Activated CD8-positive, alpha-beta T cell treated with anti-CD3 and anti-CD28 coated beads, Interleukin-2, amount 10 ng/mL, durations not matched to agents 7 days and 5 days (primary cell): ENCODE results near the gene NLRP3. TPM values are rescaled to one million over a fixed set of nuclear protein-coding genes. Genes with fewer than 3 reads are reported as not detected.

Source experiments
- ATAC-seq: fragments of 150-1000 bp; cut with Tn5 transposase; one replicate; pipeline ENCODE4 v1.10.0; 2021; ENCODE audit warnings: moderate library complexity
- CTCF ChIA-PET: fragments of 350-600 bp; sonication (Branson Sonifier 250); formaldehyde crosslinking; loops from one replicate; lab custom pipeline; 2021; ENCODE audit warnings: antibody characterized with exemption; lab: Charles Lee
- POLR2A ChIA-PET: fragments of 350-600 bp; sonication (Branson Sonifier 250); formaldehyde crosslinking; loops from one replicate; lab custom pipeline; 2021; ENCODE audit warnings: antibody characterized with exemption; lab: Charles Lee
- DNase-seq: peaks from one replicate; pipeline ENCODE4 v3.0.0-alpha.2; 2020
- H3K27ac Mint-ChIP-seq: one replicate; pipeline ENCODE4 v1.8.0; 2021; ENCODE audit warnings: mild to moderate bottlenecking, mixed read lengths
- H3K27me3 Mint-ChIP-seq: one replicate; pipeline ENCODE4 v1.8.0; 2021; ENCODE audit warnings: low read depth, mixed read lengths
- H3K36me3 Mint-ChIP-seq: one replicate; pipeline ENCODE4 v1.8.0; 2021; ENCODE audit warnings: low read depth, mixed read lengths
- H3K4me1 Mint-ChIP-seq: one replicate; pipeline ENCODE4 v1.8.0; 2021; ENCODE audit warnings: low read depth, mixed read lengths
- H3K4me3 Mint-ChIP-seq: one replicate; pipeline ENCODE4 v1.8.0; 2021; ENCODE audit warnings: mild to moderate bottlenecking, mixed read lengths
- H3K9me3 Mint-ChIP-seq: one replicate; pipeline ENCODE4 v1.8.0; 2022; ENCODE audit warnings: mixed read lengths; ENCODE audit not compliant: insufficient read depth
- total RNA-seq, 2 experiments: library from RNA; stranded (reverse); gene quantifications; one replicate each; pipeline ENCODE4 v1.2.3, GENCODE V29; 2021

The NLRP3 gene
- total RNA-seq, 2 experiments from 2014 or later = 4.5 to 4.7 TPM

- H3K36me3 Mint-ChIP-seq = peaks cover 26% of the 10 kb centered on the region
- no peak overlapping the region for H3K4me3 Mint-ChIP-seq
- H3K4me1 Mint-ChIP-seq = no peaks in the 10 kb centered on the region
- no peaks in the 10 kb centered on the region for H3K9me3 Mint-ChIP-seq
- no peaks in the 10 kb centered on the region for H3K27me3 Mint-ChIP-seq
- ATAC-seq = no peak
- POLR2A ChIA-PET = no interaction called here
- DNase-seq = no peak
- no peak overlapping the region for H3K27ac Mint-ChIP-seq
- CTCF ChIA-PET = no interaction called here
These were observed 26.2 kb downstream of the NLRP3 start for GRCh38 chr1:247442164-247442563.

- no peak for ATAC-seq
- ChIA-PET POLR2A (no interaction called here), CTCF (no interaction called here)
- Mint-ChIP-seq H3K4me1 (no peaks in the 10 kb centered on the region), H3K27me3 (no peaks in the 10 kb centered on the region), H3K9me3 (no peaks in the 10 kb centered on the region), H3K27ac (no peak overlapping the region), H3K4me3 (no peak overlapping the region), H3K36me3 (peaks cover 24% of the 10 kb centered on the region)
- no peak for DNase-seq
These were observed 27.7 kb downstream of the NLRP3 start for GRCh38 chr1:247443641-247444040.

GRCh38 chr1:247444571-247444970, 28.6 kb downstream of the NLRP3 start:
- Mint-ChIP-seq H3K36me3 (peaks cover 24% of the 10 kb centered on the region), H3K27me3 (no peaks in the 10 kb centered on the region), H3K9me3 (no peaks in the 10 kb centered on the region), H3K27ac (no peak overlapping the region), H3K4me3 (no peak overlapping the region), H3K4me1 (no peaks in the 10 kb centered on the region)
- no peak for DNase-seq
- ChIA-PET CTCF (no interaction called here), POLR2A (no interaction called here)
- ATAC-seq = no peak

- CTCF ChIA-PET = no interaction called here
- POLR2A ChIA-PET = no interaction called here
These were observed 29.8 kb downstream of the NLRP3 start for GRCh38 chr1:247445526-247446356.

GRCh38 chr1:247447162-247447909, 31.4 kb downstream of the NLRP3 start:
- Mint-ChIP-seq H3K4me3 (no peak overlapping the region), H3K27me3 (no peaks in the 10 kb centered on the region), H3K36me3 (peaks cover 23% of the 10 kb centered on the region), H3K27ac (no peak overlapping the region), H3K9me3 (no peaks in the 10 kb centered on the region), H3K4me1 (no peaks in the 10 kb centered on the region)
- no peak for ATAC-seq
- DNase-seq = no peak
- ChIA-PET POLR2A (interaction anchor here (0.6 kb wide), 2 partner anchors 119 to 237 kb away, joined by 4 read pairs; no protein-coding TSS in a partner anchor), CTCF (no interaction called here)

More at GRCh38 chr1:247445526-247446356, 29.8 kb downstream of the NLRP3 start:
- DNase-seq (no peak), ATAC-seq (no peak)
- Mint-ChIP-seq H3K4me1 (no peaks in the 10 kb centered on the region), H3K36me3 (peaks cover 23% of the 10 kb centered on the region), H3K27me3 (no peaks in the 10 kb centered on the region), H3K27ac (no peak overlapping the region), H3K4me3 (no peak overlapping the region), H3K9me3 (no peaks in the 10 kb centered on the region)

GRCh38 chr1:247448107-247448791, 32.3 kb downstream of the NLRP3 start:
- Mint-ChIP-seq H3K27ac (no peak overlapping the region), H3K36me3 (peaks cover 23% of the 10 kb centered on the region), H3K4me3 (no peak overlapping the region), H3K27me3 (no peaks in the 10 kb centered on the region), H3K9me3 (no peaks in the 10 kb centered on the region), H3K4me1 (no peaks in the 10 kb centered on the region)
- ChIA-PET CTCF (interaction anchor here (1.5 kb wide), 1 partner anchor 58 kb away, joined by 6 read pairs; no protein-coding TSS in a partner anchor), POLR2A (interaction anchor here (0.6 kb wide), 1 partner anchor 120 kb away, joined by 4 read pairs; no protein-coding TSS in a partner anchor)
- ATAC-seq (no peak), DNase-seq (no peak)

GRCh38 chr1:247451388-247452010, 35.5 kb downstream of the NLRP3 start:
- DNase-seq (no peak), ATAC-seq (no peak)
- H3K27ac Mint-ChIP-seq = no peak overlapping the region
- peaks cover 9% of the 10 kb centered on the region for H3K36me3 Mint-ChIP-seq
- H3K4me3 Mint-ChIP-seq = no peak overlapping the region
- H3K4me1 Mint-ChIP-seq = no peaks in the 10 kb centered on the region
- peaks cover 7% of the 10 kb centered on the region for H3K27me3 Mint-ChIP-seq
- H3K9me3 Mint-ChIP-seq = no peaks in the 10 kb centered on the region
- ChIA-PET POLR2A (no interaction called here), CTCF (no interaction called here)

- CTCF ChIA-PET = no interaction called here
- H3K27me3 Mint-ChIP-seq = peaks cover 14% of the 10 kb centered on the region
- no peak for DNase-seq
These were observed 36.6 kb downstream of the NLRP3 start for GRCh38 chr1:247452447-247453039.

GRCh38 chr1:247453245-247453644, 37.3 kb downstream of the NLRP3 start:
- POLR2A ChIA-PET = no interaction called here
- no peak overlapping the region for H3K27ac Mint-ChIP-seq
- no peak for ATAC-seq
- peaks cover 14% of the 10 kb centered on the region for H3K27me3 Mint-ChIP-seq
- peaks cover 6% of the 10 kb centered on the region for H3K4me1 Mint-ChIP-seq
- no peak overlapping the region for H3K4me3 Mint-ChIP-seq
- no peak for DNase-seq
- CTCF ChIA-PET = no interaction called here
- H3K36me3 Mint-ChIP-seq = peaks cover 2% of the 10 kb centered on the region
- no peaks in the 10 kb centered on the region for H3K9me3 Mint-ChIP-seq

More at GRCh38 chr1:247452447-247453039, 36.6 kb downstream of the NLRP3 start:
- Mint-ChIP-seq H3K4me3 (no peak overlapping the region), H3K9me3 (no peaks in the 10 kb centered on the region), H3K36me3 (peaks cover 2% of the 10 kb centered on the region), H3K27ac (no peak overlapping the region), H3K4me1 (peaks cover 6% of the 10 kb centered on the region)
- no peak for ATAC-seq
- POLR2A ChIA-PET = no interaction called here

- Mint-ChIP-seq H3K9me3 (no peaks in the 10 kb centered on the region), H3K4me1 (peaks cover 6% of the 10 kb centered on the region), H3K36me3 (peaks cover 2% of the 10 kb centered on the region), H3K4me3 (no peak overlapping the region), H3K27ac (no peak overlapping the region), H3K27me3 (peaks cover 14% of the 10 kb centered on the region)
- ChIA-PET CTCF (no interaction called here), POLR2A (no interaction called here)
- DNase-seq (no peak), ATAC-seq (no peak)
These were observed 38.0 kb downstream of the NLRP3 start for GRCh38 chr1:247453997-247454396.

- peaks cover 6% of the 10 kb centered on the region for H3K4me1 Mint-ChIP-seq
- CTCF ChIA-PET = no interaction called here
- no peak for DNase-seq
- no peak for ATAC-seq
- POLR2A ChIA-PET = no interaction called here
- H3K4me3 Mint-ChIP-seq = no peak overlapping the region
- H3K27me3 Mint-ChIP-seq = peaks cover 14% of the 10 kb centered on the region
- no peaks in the 10 kb centered on the region for H3K9me3 Mint-ChIP-seq
- no peaks in the 10 kb centered on the region for H3K36me3 Mint-ChIP-seq
- H3K27ac Mint-ChIP-seq = no peak overlapping the region
These were observed 40.0 kb downstream of the NLRP3 start for GRCh38 chr1:247456021-247456420.
